HepG2 (cell line): ENCODE data around the gene TMEM269. TPM values are rescaled to one million over a fixed set of nuclear protein-coding genes. Genes with fewer than 3 reads are reported as not detected.
A peak's percentile ranks its signal among the peaks of the same experiment; 100 is the strongest.

Experiments used
- ATAC-seq: fragments of 200-7000 bp; cut with Tn5 transposase; 3 replicates; pipeline ENCODE4 v1.9.1; 2020; ENCODE audit warnings: mild to moderate bottlenecking, moderate library complexity
- BruUV-seq: library from RNA; stranded (reverse); fragments of 400-500 nt; replicated peaks from 2 replicates; lab custom pipeline; 2021; lab: Mats Ljungman, UMichigan
- CTCF ChIA-PET: fragments of 300-600 bp; formaldehyde crosslinking; extraction: SDS; loops from one replicate; lab custom pipeline; 2021; ENCODE audit warnings: low total read pairs, inconsistent platforms, low intra/inter-chr PET ratio; lab: Yijun Ruan, JAX
- POLR2A ChIA-PET: fragments of 350-600 bp; sonication (Branson Sonifier 250); formaldehyde crosslinking; loops from one replicate; lab custom pipeline; 2020; ENCODE audit warnings: antibody characterized with exemption, inconsistent platforms; lab: Yijun Ruan, JAX
- DNase-seq: peaks from one replicate; pipeline ENCODE4 v3.0.0-alpha.2; 2015; ENCODE audit warnings: low spot score
- FAIRE-seq: peaks from 3 replicates; lab custom pipeline; 2011; peaks lifted over from hg19 to GRCh38; lab: Jason Lieb, UNC
- H2AFZ ChIP-seq: one replicate; pipeline ENCODE4 v1.6.1; 2011; ENCODE audit warnings: low read length, inconsistent platforms
- H3K27ac ChIP-seq: fragments of 300-600 bp; 3 replicates; pipeline ENCODE4 v1.8.0; 2011; ENCODE audit warnings: mixed run types, mild to moderate bottlenecking, mixed read lengths, low read length, inconsistent platforms; ENCODE audit not compliant: insufficient read depth; ENCODE audit errors: extremely low read length
- H3K27me3 ChIP-seq, 2 experiments: fragments of 200-600 bp in 1 of 2; 2 replicates in 1 of 2; 3 replicates in 1 of 2; pipeline versions ENCODE4 v1.6.0 to v1.8.0; 2011; ENCODE audit warnings: low read length in 2 of 2, mild to moderate bottlenecking in 2 of 2, moderate library complexity in 2 of 2, inconsistent platforms in 1 of 2; ENCODE audit not compliant: insufficient read depth in 2 of 2, control insufficient read depth in 1 of 2
- H3K36me3 ChIP-seq, 2 experiments: fragments of 200-600 bp in 1 of 2; replicated peaks in 1 of 2; 2 replicates in 1 of 2; 3 replicates in 1 of 2; pipeline versions ENCODE4 v1.5.1 to v1.8.0; 2011; ENCODE audit warnings: low read length in 2 of 2, inconsistent platforms in 1 of 2; ENCODE audit not compliant: insufficient read depth in 2 of 2, control insufficient read depth in 1 of 2
- H3K4me1 ChIP-seq: 2 replicates; pipeline ENCODE4 v1.5.1; 2012; ENCODE audit warnings: low read length, inconsistent platforms; ENCODE audit not compliant: insufficient read depth
- H3K4me2 ChIP-seq: 2 replicates; pipeline ENCODE4 v1.6.0; 2011; ENCODE audit warnings: low read depth, low read length, inconsistent platforms
- H3K4me3 ChIP-seq, 3 experiments: fragments of 200-600 bp in 1 of 3; sonication (generic), shearing (Covaris generic) in 1 of 3; replicated peaks in 1 of 3; 2 replicates each; pipeline ENCODE4 v1.5.1; 2011 to 2016; ENCODE audit warnings: low read length in 3 of 3, inconsistent platforms in 2 of 3, low read depth in 2 of 3, mild to moderate bottlenecking in 2 of 3, control low read depth in 1 of 3, mixed read lengths in 1 of 3; ENCODE audit not compliant: insufficient read depth in 1 of 3
- H3K79me2 ChIP-seq: one replicate; pipeline ENCODE4 v1.6.1; 2011; ENCODE audit warnings: low read length, inconsistent platforms; ENCODE audit not compliant: insufficient read depth
- H3K9ac ChIP-seq: 2 replicates; pipeline ENCODE4 v1.6.0; 2011; ENCODE audit warnings: mild to moderate bottlenecking, low read depth, low read length, inconsistent platforms; ENCODE audit not compliant: insufficient read depth
- H3K9me3 ChIP-seq: 2 replicates; pipeline ENCODE4 v1.5.1; 2012; ENCODE audit warnings: mild to moderate bottlenecking, low read length
- H4K20me1 ChIP-seq: 2 replicates; pipeline ENCODE4 v1.6.0; 2011; ENCODE audit warnings: inconsistent platforms, mild to moderate bottlenecking, low read length, moderate library complexity; ENCODE audit not compliant: insufficient read depth
- ATF7-NPFF ChIP-seq: sonication (generic); formaldehyde crosslinking; IDR thresholded peaks from 2 replicates; pipeline ENCODE4 v1.8.1; 2023; ENCODE audit warnings: mild to moderate bottlenecking, low read depth, missing genetic modification reagents, moderate library complexity
- CC2D1A ChIP-seq: sonication (generic); formaldehyde crosslinking; IDR thresholded peaks from 2 replicates; pipeline ENCODE4 v1.8.1; 2023; ENCODE audit warnings: mild to moderate bottlenecking, missing genetic modification reagents
- E2F5 ChIP-seq: sonication (generic); formaldehyde crosslinking; conservative IDR thresholded peaks from 2 replicates; pipeline ENCODE4 v1.4.0; 2020; ENCODE audit warnings: missing genetic modification reagents
- HDAC2 ChIP-seq: sonication (generic); formaldehyde crosslinking; IDR thresholded peaks from 2 replicates; pipeline ENCODE4 v1.4.0; 2020; ENCODE audit warnings: missing genetic modification reagents
- KDM2A ChIP-seq: sonication (generic); formaldehyde crosslinking; IDR thresholded peaks from 2 replicates; pipeline ENCODE4 v1.4.0; 2020; ENCODE audit warnings: low read depth, missing genetic modification reagents, borderline replicate concordance
- MAF1 ChIP-seq: sonication (generic); formaldehyde crosslinking; IDR thresholded peaks from 2 replicates; pipeline ENCODE4 v1.5.0; 2020; ENCODE audit warnings: missing genetic modification reagents, borderline replicate concordance
- MAX ChIP-seq: IDR thresholded peaks from 2 replicates; pipeline ENCODE4 v1.6.1; 2012; ENCODE audit warnings: inconsistent platforms
- NCOA1 ChIP-seq: sonication (generic); formaldehyde crosslinking; IDR thresholded peaks from 2 replicates; pipeline ENCODE4 v1.9.0; 2021; ENCODE audit warnings: missing genetic modification reagents
- RAD21 ChIP-seq: fragments of 450-650 bp; formaldehyde crosslinking; IDR thresholded peaks from 2 replicates; pipeline ENCODE4 v1.5.0; 2020; ENCODE audit warnings: mild to moderate bottlenecking
- SIN3A ChIP-seq: IDR thresholded peaks from 2 replicates; pipeline ENCODE4 v1.6.1; 2011; ENCODE audit warnings: low read depth, mild to moderate bottlenecking, control low read depth, low read length, borderline replicate concordance
- ZFP36L1 ChIP-seq: sonication (generic); formaldehyde crosslinking; IDR thresholded peaks from 2 replicates; pipeline ENCODE4 v1.8.0; 2022; ENCODE audit warnings: mild to moderate bottlenecking, missing genetic modification reagents, moderate library complexity
- ZNF382 ChIP-seq: sonication (generic); formaldehyde crosslinking; IDR thresholded peaks from 2 replicates; pipeline ENCODE4 v1.5.0; 2020; ENCODE audit warnings: missing genetic modification reagents, mild to moderate bottlenecking, borderline replicate concordance
- ZNF451 ChIP-seq: sonication (generic); formaldehyde crosslinking; IDR thresholded peaks from 2 replicates; pipeline ENCODE4 v1.5.0; 2020; ENCODE audit warnings: mild to moderate bottlenecking, missing genetic modification reagents
- ZNF839 ChIP-seq: sonication (generic); formaldehyde crosslinking; IDR thresholded peaks from 2 replicates; pipeline ENCODE4 v1.4.0; 2020; ENCODE audit warnings: missing genetic modification reagents, mild to moderate bottlenecking, borderline replicate concordance
- ZSCAN20 ChIP-seq: sonication (generic); formaldehyde crosslinking; IDR thresholded peaks from 2 replicates; pipeline ENCODE4 v1.4.0; 2020; ENCODE audit warnings: missing genetic modification reagents, mild to moderate bottlenecking, borderline replicate concordance
- WGBS: methylation state at CpG from one replicate; pipeline ENCODE4 v1.1.6; 2017; ENCODE audit warnings: low lambda C conversion rate; 5-methylcytosine and 5-hydroxymethylcytosine counted together
- in situ Hi-C: cut with HindIII; loops from 2 replicates; pipeline ENCODE4 v1.10.0; 2017; ENCODE audit warnings: low pct_unique_long_range_greater_than_20kb; ENCODE audit not compliant: extremely low pct_ligation_motif_present
- intact Hi-C: fragments of 100-400 bp; cut with micrococcal nuclease; formaldehyde crosslinking; loops from one replicate; pipeline ENCODE4 v1.10.0; 2022; ENCODE audit not compliant: unreplicated experiment
- polyA plus RNA-seq, 8 experiments: library from polyadenylated mRNA; depleted of rRNA in 3 of 8; stranded (reverse) in 7 of 8; unstranded in 1 of 8; fragments of >200 nt; fragmentation: Illumina TruSeq in 4 of 8; extraction: Trizol in 4 of 8; gene quantifications; 2 replicates each; pipeline versions ENCODE4 v1.2.1 to v1.2.3, GENCODE V29; 2011 to 2016; ENCODE audit warnings: low read depth in 4 of 8, missing spikeins in 1 of 8, mixed read lengths in 1 of 8; ENCODE audit not compliant: insufficient read depth in 1 of 8
- total RNA-seq, 5 experiments: library from RNA; depleted of rRNA; stranded (reverse); fragments of >200 nt; fragmentation: Illumina TruSeq; extraction: Trizol; gene quantifications; 2 replicates each; pipeline ENCODE4 v1.2.3, GENCODE V29; 2016; ENCODE audit warnings: low read depth in 1 of 5
- TF ChIP-seq, protein P1 (sequence below): sonication (generic); formaldehyde crosslinking; IDR thresholded peaks from 2 replicates; pipeline ENCODE4 v1.5.0; 2020; ENCODE audit warnings: missing genetic modification reagents
- TF ChIP-seq, protein P2 (sequence below): sonication (generic); formaldehyde crosslinking; IDR thresholded peaks from 2 replicates; pipeline ENCODE4 v1.4.0; 2020; ENCODE audit warnings: missing genetic modification reagents
- TF ChIP-seq, protein P3 (sequence below), 2 experiments: sonication (generic) in 1 of 2; formaldehyde crosslinking in 1 of 2; IDR thresholded peaks; 2 replicates each; pipeline versions ENCODE4 v1.4.0 to v1.6.1; 2018 to 2020; ENCODE audit warnings: missing genetic modification reagents in 2 of 2, borderline replicate concordance in 1 of 2, low read depth in 1 of 2, mild to moderate bottlenecking in 1 of 2, missing biosample characterization in 1 of 2

TMEM269 gene
- total and polyA plus RNA-seq, 2 of the 13 experiments (the other 11 are each of a cell fraction or from before 2014, with no cell fraction given): 0.15 to 0.21 TPM

GRCh38 chr1:42767510-42768000 lies 17.2 kb upstream of the TMEM269 start:
- WGBS: under 1% methylated on average over 11 of the region's 23 CpGs
- H3K4me3 ChIP-seq: peak overlapping the region; percentile 95 to 99 (median 97)
- ATAC-seq (peak; percentile 56), FAIRE-seq (peak; percentile 28), DNase-seq (peak; percentile 32)
- ChIA-PET POLR2A (interaction anchor here (0.6 to 2.8 kb wide), 24 partner anchors 9 to 554 kb away, joined by 3 to 33 read pairs (median 5); partner anchors contain the start of genes CLDN19, ERMAP, PPIH and SVBP), CTCF (no interaction called here)
- H3K4me1 ChIP-seq: peaks cover 54% of the 10 kb centered on the region
- peaks cover 0 to 4% of the 10 kb centered on the region in 2 experiments; a peak in 1 of 5 replicates for H3K27me3 ChIP-seq
- peak overlapping the region; percentile 81 for H3K4me2 ChIP-seq
- no TSS peak for BruUV-seq
- no peaks in the 10 kb centered on the region; the same call in 1 of the 2 replicates for H4K20me1 ChIP-seq
- H3K9ac ChIP-seq: peak overlapping the region; percentile 93
- H3K36me3 ChIP-seq: peaks cover 0 to 4% of the 10 kb centered on the region in 2 experiments; a peak in 3 of 5 replicates
- in situ Hi-C loops (no loop called here), intact Hi-C loops (loop anchor here (2.0 to 5.0 kb wide), 2 partner anchors 50 to 79 kb away; partner anchors contain the start of genes ERMAP, SVBP and ZNF691)
- peaks cover 76% of the 10 kb centered on the region for H3K79me2 ChIP-seq
- H3K9me3 ChIP-seq: no peaks in the 10 kb centered on the region
- H3K27ac ChIP-seq: peak overlapping the region; percentile 77
- H2AFZ ChIP-seq: no peak overlapping the region
- TF ChIP-seq, protein P1, sequence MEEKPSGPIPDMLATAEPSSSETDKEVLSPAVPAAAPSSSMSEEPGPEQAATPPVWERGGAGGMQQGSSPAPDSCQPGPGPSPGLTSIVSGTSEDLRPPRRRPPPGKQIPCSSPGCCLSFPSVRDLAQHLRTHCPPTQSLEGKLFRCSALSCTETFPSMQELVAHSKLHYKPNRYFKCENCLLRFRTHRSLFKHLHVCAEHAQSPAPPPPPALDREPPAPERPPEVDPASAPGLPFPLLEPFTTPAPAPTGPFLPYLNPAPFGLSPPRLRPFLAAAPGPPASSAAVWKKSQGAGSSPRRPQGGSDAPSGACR (CRISPR knock-in tag): peak; percentile 2; the same call in 1 of the 2 replicates
- TF ChIP-seq, protein P2, sequence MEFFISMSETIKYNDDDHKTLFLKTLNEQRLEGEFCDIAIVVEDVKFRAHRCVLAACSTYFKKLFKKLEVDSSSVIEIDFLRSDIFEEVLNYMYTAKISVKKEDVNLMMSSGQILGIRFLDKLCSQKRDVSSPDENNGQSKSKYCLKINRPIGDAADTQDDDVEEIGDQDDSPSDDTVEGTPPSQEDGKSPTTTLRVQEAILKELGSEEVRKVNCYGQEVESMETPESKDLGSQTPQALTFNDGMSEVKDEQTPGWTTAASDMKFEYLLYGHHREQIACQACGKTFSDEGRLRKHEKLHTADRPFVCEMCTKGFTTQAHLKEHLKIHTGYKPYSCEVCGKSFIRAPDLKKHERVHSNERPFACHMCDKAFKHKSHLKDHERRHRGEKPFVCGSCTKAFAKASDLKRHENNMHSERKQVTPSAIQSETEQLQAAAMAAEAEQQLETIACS: no peak
- TF ChIP-seq, protein P3, sequence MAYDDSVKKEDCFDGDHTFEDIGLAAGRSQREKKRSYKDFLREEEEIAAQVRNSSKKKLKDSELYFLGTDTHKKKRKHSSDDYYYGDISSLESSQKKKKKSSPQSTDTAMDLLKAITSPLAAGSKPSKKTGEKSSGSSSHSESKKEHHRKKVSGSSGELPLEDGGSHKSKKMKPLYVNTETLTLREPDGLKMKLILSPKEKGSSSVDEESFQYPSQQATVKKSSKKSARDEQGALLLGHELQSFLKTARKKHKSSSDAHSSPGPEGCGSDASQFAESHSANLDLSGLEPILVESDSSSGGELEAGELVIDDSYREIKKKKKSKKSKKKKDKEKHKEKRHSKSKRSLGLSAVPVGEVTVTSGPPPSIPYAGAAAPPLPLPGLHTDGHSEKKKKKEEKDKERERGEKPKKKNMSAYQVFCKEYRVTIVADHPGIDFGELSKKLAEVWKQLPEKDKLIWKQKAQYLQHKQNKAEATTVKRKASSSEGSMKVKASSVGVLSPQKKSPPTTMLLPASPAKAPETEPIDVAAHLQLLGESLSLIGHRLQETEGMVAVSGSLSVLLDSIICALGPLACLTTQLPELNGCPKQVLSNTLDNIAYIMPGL (CRISPR knock-in tag; IDR thresholded peaks at IDR 0.05; ENCODE audit: borderline replicate concordance in 1 of 2, low read depth in 1 of 2): peak in 1 of 2 experiments; percentile 15; a peak in 1 of 4 replicates
- TF ChIP-seq MAF1: no peak
- peak; percentile 21; the same call in 1 of the 2 replicates for TF ChIP-seq SIN3A
- 0 out of 2 replicates have a peak, but pooled peaks have one; percentile 22 for TF ChIP-seq CC2D1A (CRISPR knock-in tag)
- peak; percentile 56; the same call in 1 of the 2 replicates for TF ChIP-seq KDM2A (CRISPR knock-in tag)
- TF ChIP-seq HDAC2 (CRISPR knock-in tag): 0 out of 2 replicates have a peak, but pooled peaks have one; percentile 17
- TF ChIP-seq RAD21 (CRISPR knock-in tag): peak; percentile 21; the same call in 1 of the 2 replicates
- TF ChIP-seq MAX: peak; percentile 70
- 0 out of 2 replicates have a peak, but pooled peaks have one; percentile 48 for TF ChIP-seq ATF7-NPFF (CRISPR knock-in tag)
- TF ChIP-seq ZNF839: no peak
- TF ChIP-seq ZSCAN20 (CRISPR knock-in tag): peak; percentile 13; the same call in 1 of the 2 replicates
- TF ChIP-seq ZFP36L1: 0 out of 2 replicates have a peak, but pooled peaks have one; percentile 43
- TF ChIP-seq ZNF451 (CRISPR knock-in tag): 0 out of 2 replicates have a peak, but pooled peaks have one; percentile 13
- TF ChIP-seq E2F5: 0 out of 2 replicates have a peak, but pooled peaks have one; percentile 8
- no peak for TF ChIP-seq ZNF382 (CRISPR knock-in tag)
- 0 out of 2 replicates have a peak, but pooled peaks have one; percentile 6 for TF ChIP-seq NCOA1 (CRISPR knock-in tag)
